Panc1 (cell line): ENCODE measurements around the gene HEG1. TPM values are rescaled to one million over a fixed set of nuclear protein-coding genes. Genes with fewer than 3 reads are reported as not detected.
"Not testable (repeated sequence)": the region's sequence is repeated elsewhere in the genome, so short reads cannot be mapped to it uniquely, and the experiment has no call there.

ENCODE experiments used
- ATAC-seq: fragments of 200-7000 bp; cut with Tn5 transposase; 2 replicates; pipeline ENCODE4 v1.9.1; 2020; ENCODE audit warnings: mild to moderate bottlenecking, moderate library complexity
- BruUV-seq: library from RNA; stranded (reverse); fragments of 400-500 nt; replicated peaks from 2 replicates; lab custom pipeline; 2021; lab: Mats Ljungman, UMichigan
- CTCF ChIA-PET: fragments of 300-600 bp; sonication (Branson Sonifier 250); formaldehyde crosslinking; loops from one replicate; lab custom pipeline; 2022; ENCODE audit warnings: antibody characterized with exemption; lab: Charles Lee
- POLR2A ChIA-PET: fragments of 300-600 bp; sonication (Branson Sonifier 250); formaldehyde crosslinking; loops from one replicate; lab custom pipeline; 2022; ENCODE audit warnings: antibody characterized with exemption; lab: Charles Lee
- DNase-seq: peaks from one replicate; pipeline ENCODE4 v3.0.0-alpha.2; 2010; ENCODE audit warnings: low read depth, low spot score
- H3K27ac ChIP-seq: 2 replicates; pipeline ENCODE4 v1.5.1; 2011; ENCODE audit warnings: mild to moderate bottlenecking, low read length, inconsistent platforms
- H3K27me3 ChIP-seq: fragments of 200-500 bp; sonication (Bioruptor generic); 2 replicates; pipeline ENCODE4 v1.6.0; 2014; ENCODE audit warnings: low read length, inconsistent platforms; ENCODE audit not compliant: control insufficient read depth, insufficient read depth
- H3K36me3 ChIP-seq: fragments of 200-500 bp; sonication (Bioruptor generic); 2 replicates; pipeline ENCODE4 v1.5.1; 2014; ENCODE audit warnings: inconsistent platforms, mild to moderate bottlenecking, low read length, moderate library complexity; ENCODE audit not compliant: control insufficient read depth, insufficient read depth
- H3K4me1 ChIP-seq: 2 replicates; pipeline ENCODE4 v1.5.1; 2011; ENCODE audit warnings: inconsistent platforms, mild to moderate bottlenecking, low read length, moderate library complexity; ENCODE audit not compliant: control insufficient read depth, insufficient read depth
- H3K4me3 ChIP-seq, 2 experiments: 2 replicates each; pipeline ENCODE4 v1.5.1; 2011 to 2012; ENCODE audit warnings: low read depth in 2 of 2, low read length in 2 of 2, mild to moderate bottlenecking in 2 of 2, inconsistent platforms in 1 of 2, moderate library complexity in 1 of 2
- H3K9me3 ChIP-seq: fragments of 200-500 bp; sonication (Bioruptor generic); 2 replicates; pipeline ENCODE4 v1.5.1; 2014; ENCODE audit warnings: low read depth, mild to moderate bottlenecking, inconsistent platforms, low read length, moderate library complexity; ENCODE audit not compliant: control insufficient read depth, insufficient read depth
- CTCF ChIP-seq: fragments of 450-650 bp; IDR thresholded peaks from 2 replicates; pipeline ENCODE4 v1.5.1; 2017; ENCODE audit warnings: mild to moderate bottlenecking
- POLR2AphosphoS5 ChIP-seq: IDR thresholded peaks from 2 replicates; pipeline ENCODE4 v1.6.1; 2012; ENCODE audit warnings: mild to moderate bottlenecking, low read depth, low read length, moderate library complexity
- REST ChIP-seq, 2 experiments: IDR thresholded peaks; 2 replicates each; pipeline ENCODE4 v1.6.1; 2011 to 2012; ENCODE audit warnings: low read depth in 2 of 2, control low read depth in 1 of 2, low read length in 1 of 2, mild to moderate bottlenecking in 1 of 2, moderate library complexity in 1 of 2; ENCODE audit not compliant: insufficient read depth in 1 of 2
- SIN3A ChIP-seq: IDR thresholded peaks from 2 replicates; pipeline ENCODE4 v1.6.1; 2012; ENCODE audit warnings: low read depth, mild to moderate bottlenecking, low read length, moderate library complexity, borderline replicate concordance; ENCODE audit not compliant: insufficient read depth
- TCF7L2 ChIP-seq: IDR thresholded peaks from 2 replicates; pipeline ENCODE4 v1.6.1; 2011; ENCODE audit warnings: mild to moderate bottlenecking, low read depth, low read length, inconsistent platforms
- in situ Hi-C: cut with HindIII; loops from 2 replicates; pipeline ENCODE4 v1.10.0; 2016; ENCODE audit warnings: low sequenced_read_pairs, low pct_unique_long_range_greater_than_20kb
- intact Hi-C: fragments of 100-400 bp; cut with micrococcal nuclease; formaldehyde crosslinking; loops from one replicate; pipeline ENCODE4 v1.10.0; 2022; ENCODE audit not compliant: unreplicated experiment
- total RNA-seq: library from RNA; stranded (reverse); gene quantifications from one replicate; pipeline ENCODE4 v1.2.1, GENCODE V29; 2021; ENCODE audit not compliant: unreplicated experiment

HEG1 gene
- total RNA-seq, 1 experiment from 2014 or later = 141 TPM

GRCh38 chr3:125085166-125085565, 29.4 kb upstream of the HEG1 start:
- BruUV-seq = no TSS peak
- ChIA-PET POLR2A (no interaction called here), CTCF (no interaction called here)
- in situ Hi-C loops = no loop called here
- H3K36me3 ChIP-seq = no peaks in the 10 kb centered on the region
- H3K27me3 ChIP-seq = no peaks in the 10 kb centered on the region
- H3K4me1 ChIP-seq = no peaks in the 10 kb centered on the region
- ATAC-seq (no peak), DNase-seq (no peak)
- no peak overlapping the region; the same call in 1 of the 2 replicates for H3K27ac ChIP-seq
- H3K4me3 ChIP-seq = no peak overlapping the region
- intact Hi-C loops = no loop called here
- no peaks in the 10 kb centered on the region for H3K9me3 ChIP-seq
- TF ChIP-seq POLR2AphosphoS5 = no peak
- no peak for TF ChIP-seq SIN3A
- TF ChIP-seq CTCF = no peak
- no peak for TF ChIP-seq TCF7L2
- TF ChIP-seq REST (IDR thresholded peaks at IDR 0.05; ENCODE audit: insufficient read depth in 1 of 2, low read depth in 2 of 2, low read length in 1 of 2) = no peak

- Histone ChIP-seq H3K27ac (no peak overlapping the region), H3K9me3 (no peaks in the 10 kb centered on the region), H3K4me3 (no peak overlapping the region), H3K27me3 (no peaks in the 10 kb centered on the region), H3K36me3 (no peaks in the 10 kb centered on the region), H3K4me1 (no peaks in the 10 kb centered on the region)
- intact Hi-C loops = no loop called here
- in situ Hi-C loops = no loop called here
- DNase-seq (no peak), ATAC-seq (0 out of 2 replicates have a peak, but pooled peaks have one; percentile 9)
- BruUV-seq = no TSS peak
- ChIA-PET CTCF (interaction anchor here (0.7 kb wide), 1 partner anchor 97 kb away, joined by 3 read pairs; no protein-coding TSS in a partner anchor), POLR2A (no interaction called here)
- TF ChIP-seq POLR2AphosphoS5 = no peak
Measured at GRCh38 chr3:125083776-125084175, 28.0 kb upstream of the HEG1 start.

- H3K4me3 ChIP-seq = not testable (repeated sequence)
Measured at GRCh38 chr3:125082339-125082738, 26.5 kb upstream of the HEG1 start.

More at GRCh38 chr3:125082339-125082738, 26.5 kb upstream of the HEG1 start:
- H3K9me3 ChIP-seq, POLR2A ChIA-PET, in situ Hi-C loops, DNase-seq, H3K27ac ChIP-seq, H3K27me3 ChIP-seq, H3K4me1 ChIP-seq, BruUV-seq, ATAC-seq, H3K36me3 ChIP-seq, intact Hi-C loops: not testable (repeated sequence)
- CTCF ChIA-PET = interaction anchor here (0.7 kb wide), 1 partner anchor 985 kb away, joined by 3 read pairs; no protein-coding TSS in a partner anchor
